Gastroesophageal sphincter (tissue), 4 donors: Measurements from ENCODE around the gene CHRM4. TPM values are rescaled to one million over a fixed set of nuclear protein-coding genes. Genes with fewer than 3 reads are reported as not detected.

Experiments used
- ATAC-seq: fragments of 150-250 bp; one replicate; pipeline ENCODE4 v1.9.1; 2016; ENCODE audit warnings: mild to moderate bottlenecking, moderate library complexity
- H3K27ac ChIP-seq, 4 donors: fragments of 200-600 bp; sonication (generic) in 3 of 4; 1 replicate in 3 of 4; 2 replicates in 1 of 4; pipeline ENCODE4 v1.5.1; 2016 to 2019
- H3K27me3 ChIP-seq: fragments of 200-600 bp; sonication (generic); one replicate; pipeline ENCODE4 v1.5.1; 2019
- H3K36me3 ChIP-seq, 2 donors: fragments of 200-600 bp; sonication (generic); one replicate each; pipeline ENCODE4 v1.5.1; 2019; ENCODE audit warnings: control low read depth in 1 of 2
- H3K4me1 ChIP-seq, 3 donors: fragments of 200-600 bp; sonication (generic); 1 replicate in 2 of 3; 2 replicates in 1 of 3; pipeline ENCODE4 v1.5.1; 2016 to 2019; ENCODE audit warnings: control low read depth in 2 of 3
- H3K4me3 ChIP-seq, 2 donors: fragments of 200-600 bp; sonication (generic); one replicate each; pipeline ENCODE4 v1.5.1; 2019; ENCODE audit warnings: mild to moderate bottlenecking in 1 of 2, moderate library complexity in 1 of 2
- H3K9me3 ChIP-seq, 3 donors: fragments of 200-600 bp; sonication (generic); one replicate each; pipeline ENCODE4 v1.5.1; 2017 to 2019; ENCODE audit warnings: control low read depth in 2 of 3
- CTCF ChIP-seq, 4 experiments: fragments of 200-600 bp in 2 of 4; fragments of 450-650 bp in 2 of 4; sonication (generic) in 1 of 4; IDR thresholded peaks; one replicate each; pipeline ENCODE4 v1.5.1; 2017 to 2019; ENCODE audit warnings: antibody characterized with exemption in 4 of 4, mild to moderate bottlenecking in 2 of 4, moderate library complexity in 2 of 4
- EP300 ChIP-seq: sonication (generic); formaldehyde crosslinking; IDR thresholded peaks from one replicate; pipeline ENCODE4 v1.6.1; 2017; ENCODE audit warnings: antibody characterized with exemption, mild to moderate bottlenecking
- POLR2A ChIP-seq, 2 donors: fragments of 450-650 bp; IDR thresholded peaks; one replicate each; pipeline ENCODE4 v1.6.1; 2017; ENCODE audit warnings: antibody characterized with exemption in 2 of 2, mild to moderate bottlenecking in 2 of 2, moderate library complexity in 1 of 2
- POLR2AphosphoS5 ChIP-seq: sonication (generic); formaldehyde crosslinking; IDR thresholded peaks from one replicate; pipeline ENCODE4 v1.6.1; 2017; ENCODE audit warnings: antibody characterized with exemption
- whole genome bisulfite sequencing, 2 donors: methylation state at CpG; one replicate each; pipeline ENCODE4 v1.1.5; 2018; ENCODE audit warnings: low coverage in 1 of 2; 5-methylcytosine and 5-hydroxymethylcytosine counted together
- total RNA-seq, 4 donors: library from RNA; depleted of rRNA; stranded (reverse); fragments of >200 nt; gene quantifications; one replicate each; pipeline ENCODE4 v1.1.0, GENCODE V29; 2016

CHRM4 gene
- total RNA-seq, 4 donors from 2014 or later = 0.27 to 1.3 (median 0.69) TPM; not detected in 1

DNA sequence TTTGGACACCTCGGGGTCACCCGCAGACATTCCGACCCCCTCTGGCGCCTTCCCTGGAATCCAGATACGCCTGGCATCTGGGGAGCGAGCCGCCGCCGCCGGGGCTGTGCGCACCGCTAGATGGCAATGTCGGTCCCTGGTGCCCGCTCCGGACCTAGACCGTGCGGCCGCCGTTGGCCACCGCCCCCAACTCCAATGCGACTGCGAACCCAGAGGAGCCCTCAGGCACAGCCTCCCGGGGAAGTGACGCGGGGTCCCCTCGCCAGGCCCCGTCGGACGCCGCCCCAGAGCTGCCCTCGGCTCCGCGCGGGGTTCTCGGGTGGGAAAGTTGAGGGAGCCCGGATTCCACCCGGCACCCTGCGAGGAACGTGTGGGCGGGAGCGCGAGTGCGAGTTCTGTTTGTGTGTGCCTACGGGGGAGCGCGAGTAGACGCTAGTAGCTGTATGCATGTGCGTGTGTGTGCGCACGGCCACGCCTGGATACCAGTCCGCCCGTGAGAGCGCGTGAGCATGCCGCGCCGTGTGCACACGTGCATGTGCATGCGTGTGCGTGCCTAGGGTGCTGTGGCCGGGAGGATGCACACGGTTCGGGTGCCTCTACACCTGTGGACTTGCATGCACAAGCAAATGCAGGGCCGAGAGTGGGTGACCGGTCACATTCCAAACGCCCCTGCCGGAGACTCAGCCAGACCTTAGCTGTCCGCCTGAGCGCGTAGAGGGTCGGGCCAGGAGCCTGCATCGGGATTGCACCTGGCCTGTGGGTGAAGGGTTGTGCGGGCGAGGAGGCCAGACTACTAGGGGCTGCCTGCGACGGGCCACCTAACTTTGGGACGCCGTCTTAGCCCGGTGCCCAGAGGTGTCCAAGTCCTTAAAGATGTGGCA, 1.9 kb downstream of the CHRM4 start:
- TF ChIP-seq POLR2A (IDR thresholded peaks at IDR 0.05) (no peak), EP300 (no peak), CTCF (IDR thresholded peaks at IDR 0.05) (peak in 3 of 4 experiments; percentile 75 to 92 (median 81))
- no peaks in the 10 kb centered on the region for H3K9me3 ChIP-seq
- H3K36me3 ChIP-seq = no peaks in the 10 kb centered on the region
- H3K27me3 ChIP-seq = peaks cover 86% of the 10 kb centered on the region
- ATAC-seq = peak; percentile 53
- peaks cover 0 to 45% (median 31%) of the 10 kb centered on the region in 3 donors for H3K4me1 ChIP-seq
- WGBS, 2 donors = 3% methylated on average over 6 of the region's 80 CpGs; no CpG with 5 or more reads in 1 of the 2 donors
- peak overlapping the region in 1 of 2 donors; percentile 44 for H3K4me3 ChIP-seq
- no peak overlapping the region for H3K27ac ChIP-seq

GRCh38 chr11:46388619-46389449, 2.7 kb downstream of the CHRM4 start:
- TF ChIP-seq EP300 (no peak), POLR2AphosphoS5 (no peak), CTCF (IDR thresholded peaks at IDR 0.05) (no peak), POLR2A (IDR thresholded peaks at IDR 0.05) (no peak)
- no peak for ATAC-seq
- Histone ChIP-seq H3K4me1 (peaks cover 0 to 45% (median 31%) of the 10 kb centered on the region in 3 donors), H3K4me3 (peak overlapping the region in 1 of 2 donors; percentile 44), H3K27ac (no peak overlapping the region), H3K27me3 (peaks cover 95% of the 10 kb centered on the region), H3K9me3 (no peaks in the 10 kb centered on the region), H3K36me3 (no peaks in the 10 kb centered on the region)
- 9 to 12% methylated on average over 5 to 6 of the region's 21 CpGs for WGBS, 2 donors

GRCh38 chr11:46387919-46388618, 3.5 kb downstream of the CHRM4 start:
- Histone ChIP-seq H3K4me3 (no peak overlapping the region), H3K4me1 (peaks cover 0 to 43% (median 31%) of the 10 kb centered on the region in 3 donors), H3K36me3 (no peaks in the 10 kb centered on the region), H3K27ac (no peak overlapping the region), H3K27me3 (peaks cover 98% of the 10 kb centered on the region), H3K9me3 (no peaks in the 10 kb centered on the region)
- no peak for ATAC-seq
- TF ChIP-seq EP300 (no peak), POLR2AphosphoS5 (no peak), POLR2A (IDR thresholded peaks at IDR 0.05) (no peak), CTCF (IDR thresholded peaks at IDR 0.05) (no peak)
- WGBS, 2 donors = 10 to 20% methylated on average over 2 of the region's 24 CpGs

DNA sequence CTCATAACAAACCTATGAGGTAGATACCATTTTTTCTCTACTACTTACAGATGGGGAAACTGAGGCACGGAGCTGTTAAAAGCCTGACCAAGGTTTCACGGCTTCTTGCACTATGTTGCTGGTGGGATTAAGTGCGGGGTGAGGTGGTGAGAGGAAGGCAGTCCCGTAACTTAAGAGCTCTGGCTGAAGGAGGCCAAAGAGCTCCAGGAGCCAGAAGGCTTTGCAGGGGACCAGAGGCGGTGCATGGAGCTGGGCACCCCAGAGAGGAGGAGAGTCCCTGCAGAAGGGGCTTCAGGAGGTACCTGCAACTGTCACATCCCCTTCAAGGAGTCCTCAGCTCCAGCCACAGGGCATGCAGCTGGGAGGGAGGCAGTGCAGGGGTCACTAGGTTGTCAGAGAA, 4.1 kb downstream of the CHRM4 start:
- Histone ChIP-seq H3K9me3 (no peaks in the 10 kb centered on the region), H3K27me3 (peaks cover 100% of the 10 kb centered on the region), H3K4me3 (no peak overlapping the region), H3K36me3 (no peaks in the 10 kb centered on the region), H3K4me1 (peaks cover 0 to 43% (median 29%) of the 10 kb centered on the region in 3 donors), H3K27ac (no peak overlapping the region)
- WGBS, 2 donors = 74 to 77% methylated on average over 4 of the region's 5 CpGs
- TF ChIP-seq CTCF (IDR thresholded peaks at IDR 0.05) (no peak), POLR2A (IDR thresholded peaks at IDR 0.05) (no peak), POLR2AphosphoS5 (no peak), EP300 (no peak)
- ATAC-seq = no peak
